Caco-2 (cell line): ENCODE results near the gene PROCR. TPM values are rescaled to one million over a fixed set of nuclear protein-coding genes. Genes with fewer than 3 reads are reported as not detected.
"Not testable (repeated sequence)": the region's sequence is repeated elsewhere in the genome, so short reads cannot be mapped to it uniquely, and the experiment has no call there.

Source experiments
- BruUV-seq: library from RNA; stranded (reverse); fragments of 400-500 nt; replicated peaks from 2 replicates; lab custom pipeline; 2021; lab: Mats Ljungman, UMichigan
- CTCF ChIA-PET: fragments of 300-600 bp; sonication (Branson Sonifier 250); formaldehyde crosslinking; loops from one replicate; lab custom pipeline; 2022; ENCODE audit warnings: antibody characterized with exemption; lab: Charles Lee
- POLR2A ChIA-PET: fragments of 300-600 bp; sonication (Branson Sonifier 250); formaldehyde crosslinking; loops from one replicate; lab custom pipeline; 2022; ENCODE audit warnings: antibody characterized with exemption; lab: Charles Lee
- DNase-seq, 2 experiments: peaks; one replicate each; pipeline versions ENCODE4 v3.0.0 to v3.0.0-alpha.2; 2020 to 2022
- H3K27me3 ChIP-seq: replicated peaks from 2 replicates; pipeline ENCODE4 v1.6.0; 2011; ENCODE audit warnings: low read length; ENCODE audit not compliant: control insufficient read depth, insufficient read depth
- H3K36me3 ChIP-seq: 2 replicates; pipeline ENCODE4 v1.5.1; 2011; ENCODE audit warnings: low read length; ENCODE audit not compliant: control insufficient read depth, insufficient read depth
- H3K4me1 ChIP-seq: fragments of 250-450 bp; sonication (Bioruptor Pico); 2 replicates; pipeline ENCODE4 v1.5.1; 2020; ENCODE audit warnings: mild to moderate bottlenecking
- H3K4me3 ChIP-seq: 2 replicates; pipeline ENCODE4 v1.5.1; 2011; ENCODE audit warnings: low read depth, mild to moderate bottlenecking, control low read depth, low read length
- H3K9me3 ChIP-seq: fragments of 250-450 bp; sonication (Bioruptor Pico); 2 replicates; pipeline ENCODE4 v1.5.1; 2020; ENCODE audit warnings: mild to moderate bottlenecking, moderate library complexity
- H3K27ac Mint-ChIP-seq: one replicate; pipeline ENCODE4 v1.8.0; 2022; ENCODE audit warnings: mixed read lengths; ENCODE audit not compliant: unreplicated experiment
- H3K27me3 Mint-ChIP-seq: one replicate; pipeline ENCODE4 v1.8.0; 2022; ENCODE audit warnings: mixed read lengths; ENCODE audit not compliant: insufficient read depth, unreplicated experiment
- H3K36me3 Mint-ChIP-seq: one replicate; pipeline ENCODE4 v1.8.0; 2022; ENCODE audit warnings: mild to moderate bottlenecking, mixed read lengths; ENCODE audit not compliant: insufficient read depth, unreplicated experiment
- H3K4me1 Mint-ChIP-seq: one replicate; pipeline ENCODE4 v1.8.0; 2022; ENCODE audit warnings: low read depth, mixed read lengths; ENCODE audit not compliant: unreplicated experiment
- H3K4me3 Mint-ChIP-seq: one replicate; pipeline ENCODE4 v1.8.0; 2022; ENCODE audit warnings: mild to moderate bottlenecking, moderate library complexity, mixed read lengths; ENCODE audit not compliant: unreplicated experiment
- H3K9me3 Mint-ChIP-seq: one replicate; pipeline ENCODE4 v1.8.0; 2022; ENCODE audit warnings: mixed read lengths; ENCODE audit not compliant: unreplicated experiment
- intact Hi-C: fragments of 100-400 bp; cut with micrococcal nuclease; formaldehyde crosslinking; loops from one replicate; pipeline ENCODE4 v1.10.0; 2022; ENCODE audit not compliant: unreplicated experiment
- total RNA-seq: library from RNA; stranded (reverse); gene quantifications from 2 replicates; pipeline ENCODE4 v1.2.3, GENCODE V29; 2022
- TF ChIP-seq, protein P1 (sequence below), 2 experiments: fragments of 200-600 bp in 1 of 2; IDR thresholded peaks; 1 replicate in 1 of 2; 2 replicates in 1 of 2; pipeline versions ENCODE4 v1.5.1 to v1.8.0; 2011 to 2022; ENCODE audit warnings: antibody characterized with exemption in 1 of 2, control low read depth in 1 of 2, inconsistent platforms in 1 of 2, low read depth in 1 of 2, low read length in 1 of 2, mild to moderate bottlenecking in 1 of 2, moderate library complexity in 1 of 2; ENCODE audit not compliant: insufficient read depth in 1 of 2, severe bottlenecking in 1 of 2, unreplicated experiment in 1 of 2

PROCR gene
- total RNA-seq, 1 experiment from 2014 or later = 4.0 TPM

DNA sequence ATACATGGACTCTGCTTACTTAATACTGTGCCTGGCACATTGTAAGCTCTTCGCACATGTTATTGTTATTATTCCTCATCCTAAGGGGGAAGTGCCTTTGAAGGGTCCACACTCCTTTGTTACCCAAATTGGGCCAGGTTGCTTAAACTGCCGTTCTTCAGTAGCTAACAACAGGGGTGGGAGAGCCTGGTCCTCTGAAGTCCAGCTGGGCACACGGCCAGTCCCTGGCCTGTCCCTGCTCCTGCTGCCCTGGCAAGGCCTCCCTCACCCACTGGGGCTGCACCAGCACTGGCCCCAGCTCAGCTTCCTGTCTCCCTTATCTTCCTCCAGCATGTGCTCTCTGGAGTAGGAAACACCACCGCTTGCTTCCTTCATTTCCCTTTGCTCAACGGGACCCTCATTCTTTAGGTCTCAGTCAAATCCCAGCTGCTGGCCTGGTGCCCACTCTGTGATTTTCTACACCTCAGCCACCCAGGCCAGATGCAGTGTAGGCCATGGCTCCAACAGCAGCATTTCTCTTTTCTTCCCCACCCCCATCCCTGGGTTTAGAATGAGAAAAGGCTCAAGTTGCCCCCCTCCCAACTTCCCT lies 5.5 kb upstream of the PROCR start:
- intact Hi-C loops = no loop called here
- no peak overlapping the region for H3K4me3 ChIP-seq

DNA sequence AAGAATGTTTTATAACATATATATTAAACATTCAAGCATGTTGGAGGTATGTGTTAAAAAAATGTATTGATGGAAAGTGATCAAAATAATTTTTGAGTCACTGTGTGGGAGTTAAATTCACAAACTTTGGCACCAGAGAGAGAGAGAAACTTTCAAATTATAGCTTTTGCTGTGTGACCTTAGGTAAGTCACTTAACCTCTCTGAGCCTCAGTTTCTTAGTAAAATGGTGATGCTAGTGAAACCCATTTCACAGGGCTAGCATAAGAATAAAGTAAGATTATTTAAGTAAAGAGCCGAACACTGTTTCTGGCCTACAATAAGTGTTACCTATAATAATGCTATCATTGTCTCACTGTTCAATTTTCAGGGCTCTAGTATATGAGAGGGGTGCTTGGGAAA lies 4.1 kb upstream of the PROCR start:
- Histone ChIP-seq H3K36me3 (no peaks in the 10 kb centered on the region), H3K27me3 (no peaks in the 10 kb centered on the region), H3K4me1 (peaks cover 15% of the 10 kb centered on the region), H3K4me3 (no peak overlapping the region), H3K9me3 (no peaks in the 10 kb centered on the region)
- Mint-ChIP-seq H3K4me3 (no peak overlapping the region), H3K27me3 (no peaks in the 10 kb centered on the region), H3K4me1 (peaks cover 13% of the 10 kb centered on the region), H3K27ac (no peak overlapping the region), H3K9me3 (no peaks in the 10 kb centered on the region), H3K36me3 (no peaks in the 10 kb centered on the region)
- no peak for DNase-seq
- TF ChIP-seq, protein P1, sequence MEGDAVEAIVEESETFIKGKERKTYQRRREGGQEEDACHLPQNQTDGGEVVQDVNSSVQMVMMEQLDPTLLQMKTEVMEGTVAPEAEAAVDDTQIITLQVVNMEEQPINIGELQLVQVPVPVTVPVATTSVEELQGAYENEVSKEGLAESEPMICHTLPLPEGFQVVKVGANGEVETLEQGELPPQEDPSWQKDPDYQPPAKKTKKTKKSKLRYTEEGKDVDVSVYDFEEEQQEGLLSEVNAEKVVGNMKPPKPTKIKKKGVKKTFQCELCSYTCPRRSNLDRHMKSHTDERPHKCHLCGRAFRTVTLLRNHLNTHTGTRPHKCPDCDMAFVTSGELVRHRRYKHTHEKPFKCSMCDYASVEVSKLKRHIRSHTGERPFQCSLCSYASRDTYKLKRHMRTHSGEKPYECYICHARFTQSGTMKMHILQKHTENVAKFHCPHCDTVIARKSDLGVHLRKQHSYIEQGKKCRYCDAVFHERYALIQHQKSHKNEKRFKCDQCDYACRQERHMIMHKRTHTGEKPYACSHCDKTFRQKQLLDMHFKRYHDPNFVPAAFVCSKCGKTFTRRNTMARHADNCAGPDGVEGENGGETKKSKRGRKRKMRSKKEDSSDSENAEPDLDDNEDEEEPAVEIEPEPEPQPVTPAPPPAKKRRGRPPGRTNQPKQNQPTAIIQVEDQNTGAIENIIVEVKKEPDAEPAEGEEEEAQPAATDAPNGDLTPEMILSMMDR (IDR thresholded peaks at IDR 0.05; ENCODE audit: insufficient read depth in 1 of 2, low read depth in 1 of 2, low read length in 1 of 2, severe bottlenecking in 1 of 2, unreplicated experiment in 1 of 2) = no peak
- POLR2A ChIA-PET = no interaction called here
- CTCF ChIA-PET = interaction anchor here (1.3 kb wide), 1 partner anchor 23 kb away, joined by 5 read pairs; no protein-coding TSS in a partner anchor
- BruUV-seq = no TSS peak
- intact Hi-C loops = no loop called here

More for the DNA sequence above, 5.5 kb upstream of the PROCR start:
- POLR2A ChIA-PET = no interaction called here
- Histone ChIP-seq H3K9me3 (no peaks in the 10 kb centered on the region), H3K27me3 (no peaks in the 10 kb centered on the region), H3K4me1 (peaks cover 6% of the 10 kb centered on the region), H3K36me3 (no peaks in the 10 kb centered on the region)
- no peaks in the 10 kb centered on the region for H3K27me3 Mint-ChIP-seq
- TF ChIP-seq, protein P1 (IDR thresholded peaks at IDR 0.05; ENCODE audit: insufficient read depth in 1 of 2, low read depth in 1 of 2, low read length in 1 of 2, severe bottlenecking in 1 of 2, unreplicated experiment in 1 of 2) = no peak
- H3K36me3 Mint-ChIP-seq = no peaks in the 10 kb centered on the region
- CTCF ChIA-PET = interaction anchor here (0.5 to 1.6 kb wide), 5 partner anchors 21 to 230 kb away, joined by 3 to 8 read pairs (median 5); no protein-coding TSS in a partner anchor
- no peak overlapping the region for H3K4me3 Mint-ChIP-seq
- DNase-seq = peak in 1 of 2 experiments; percentile 30
- H3K9me3 Mint-ChIP-seq = no peaks in the 10 kb centered on the region
- peaks cover 1% of the 10 kb centered on the region for H3K4me1 Mint-ChIP-seq
- H3K27ac Mint-ChIP-seq = no peak overlapping the region
- BruUV-seq = no TSS peak

DNA sequence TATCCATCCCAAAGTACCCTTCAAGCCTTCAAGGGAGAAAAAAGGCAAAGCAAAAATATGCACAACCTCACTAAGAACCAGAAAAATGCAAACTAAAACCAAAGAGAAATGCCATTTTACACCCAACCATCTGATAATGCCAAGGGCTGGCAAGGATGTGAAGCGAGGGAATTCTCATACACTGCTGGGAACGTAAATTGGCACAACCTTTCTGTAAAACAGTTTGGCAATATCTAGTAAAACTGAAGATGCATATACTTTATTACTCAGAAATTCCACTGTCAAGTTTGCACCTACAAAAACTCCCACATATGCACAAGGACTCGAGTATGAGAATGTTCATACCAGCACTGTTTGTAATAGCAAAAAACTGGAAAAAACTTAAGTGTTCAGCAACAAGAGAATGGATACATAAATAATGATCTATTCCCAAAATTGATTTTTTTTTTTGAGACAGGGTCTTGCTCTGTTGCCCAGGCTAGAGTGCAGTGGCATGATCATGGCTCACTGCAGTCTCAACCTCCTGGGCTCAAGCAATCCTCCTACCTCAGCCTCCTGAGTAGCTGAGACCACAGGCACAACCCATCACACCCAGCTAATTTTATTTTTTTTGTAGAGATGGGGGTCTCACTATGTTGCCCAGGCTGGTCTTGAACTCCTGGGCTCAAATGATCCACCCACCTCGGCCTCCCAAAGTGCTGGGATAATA lies 3.0 kb upstream of the PROCR start:
- ChIA-PET POLR2A (interaction anchor here (0.6 kb wide), 1 partner anchor 65 kb away, joined by 5 read pairs; no protein-coding TSS in a partner anchor), CTCF (interaction anchor here (0.5 kb wide), 1 partner anchor 292 kb away, joined by 4 read pairs; the partner anchor contains the start of gene ACSS2)
- H3K36me3 ChIP-seq, H3K27me3 ChIP-seq, DNase-seq, BruUV-seq, H3K4me3 Mint-ChIP-seq, H3K4me3 ChIP-seq, H3K9me3 Mint-ChIP-seq, H3K36me3 Mint-ChIP-seq, H3K27ac Mint-ChIP-seq, H3K9me3 ChIP-seq, intact Hi-C loops, H3K27me3 Mint-ChIP-seq: not testable (repeated sequence)
- peaks cover 20% of the 10 kb centered on the region for H3K4me1 ChIP-seq
- peaks cover 16% of the 10 kb centered on the region for H3K4me1 Mint-ChIP-seq
